ENCODE results near the gene HGFAC. TPM values are rescaled to one million over a fixed set of nuclear protein-coding genes. Genes with fewer than 3 reads are reported as not detected.

Gene HGFAC
- not detected in 2 replicates for total RNA-seq

DNA sequence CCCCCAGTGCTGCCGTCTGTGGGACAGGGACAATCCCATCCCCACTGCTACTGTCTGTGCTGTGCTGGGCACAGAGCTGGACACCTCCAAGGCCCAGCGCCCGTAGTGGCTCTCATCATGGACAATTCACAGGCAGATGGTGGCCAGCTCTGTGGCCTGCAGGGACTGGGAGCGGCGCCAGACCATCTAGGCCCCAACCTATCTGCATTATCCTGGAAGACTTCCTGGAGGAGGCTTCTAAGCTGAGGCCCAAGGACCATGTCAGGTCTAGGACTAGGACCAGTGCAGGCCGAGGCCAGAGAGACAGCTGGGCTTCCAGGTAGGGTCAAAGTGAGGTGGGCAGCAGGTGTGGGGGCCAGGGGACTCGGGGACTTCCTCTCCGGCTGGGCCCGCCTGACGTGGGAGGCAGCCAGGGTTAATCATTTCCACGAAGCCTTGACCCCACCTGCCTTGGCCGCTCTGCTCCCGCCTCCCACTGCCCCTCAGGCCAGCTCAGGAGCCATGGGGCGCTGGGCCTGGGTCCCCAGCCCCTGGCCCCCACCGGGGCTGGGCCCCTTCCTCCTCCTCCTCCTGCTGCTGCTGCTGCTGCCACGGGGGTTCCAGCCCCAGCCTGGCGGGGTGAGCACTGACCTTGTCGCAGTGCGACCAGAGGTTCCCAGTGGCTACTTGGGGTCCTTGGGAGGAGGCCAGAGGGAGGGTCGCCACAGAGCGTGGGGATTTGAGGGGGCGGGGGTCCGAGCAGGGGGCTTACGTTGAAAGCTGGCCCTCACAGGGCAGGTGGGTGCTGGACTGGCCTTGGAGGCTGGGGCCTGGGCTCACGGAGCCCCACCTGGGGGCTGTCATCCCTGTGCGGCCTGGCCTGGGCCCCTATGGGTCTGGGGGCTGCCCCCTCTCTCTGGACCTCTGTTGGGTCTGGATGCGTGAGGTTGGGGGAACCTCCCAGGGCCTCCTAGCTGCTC, at the start of gene HGFAC:
Gene HGFAC, plus strand, starts transcription at position 468 of the 959 bp plus-strand sequence. Its CDS starts 34 bp downstream, at position 502.

DNA sequence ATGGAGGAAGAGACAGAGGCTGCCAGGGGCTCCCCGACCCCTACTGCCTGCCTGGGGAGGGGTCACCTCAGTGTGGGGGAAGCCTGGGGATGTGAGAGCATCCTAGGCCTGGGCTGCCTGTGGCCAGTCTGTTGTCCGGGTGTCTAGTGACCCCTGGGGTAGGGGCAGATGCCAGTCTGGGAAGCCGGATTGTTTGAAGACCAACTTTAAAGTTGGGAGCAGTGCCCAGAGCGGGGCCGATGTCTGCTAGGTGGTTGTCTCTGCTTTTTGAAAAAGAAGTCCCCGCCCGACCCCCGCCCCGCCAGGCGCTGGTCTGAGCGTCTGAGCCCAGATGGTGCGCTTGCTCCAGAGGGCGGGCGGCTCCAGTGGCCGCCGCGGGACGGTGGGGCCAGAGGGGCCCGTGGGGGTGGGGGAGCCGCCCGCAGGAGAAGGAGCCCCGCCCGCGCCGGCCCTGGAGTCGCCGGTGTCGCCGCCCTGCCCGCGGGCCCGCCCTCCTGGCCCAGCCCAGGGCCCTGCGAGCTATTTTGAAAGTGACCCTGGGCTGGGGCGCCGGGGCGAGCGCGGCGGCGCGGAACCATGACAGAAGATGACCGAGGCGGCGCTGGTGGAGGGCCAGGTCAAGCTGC, 21.1 kb downstream of the HGFAC start, which contains the start of gene DOK7:
Gene DOK7, plus strand, starts transcription at position 517 of the 626 bp plus-strand sequence. Its CDS starts 70 bp downstream, at position 587.

Other genes starting within 250 kb of the HGFAC start
- gene MSANTD1, start 192.8 kb upstream of the HGFAC start, total RNA-seq, result 0.14 and 0.46 TPM in 2 replicates
- gene RGS12, start 148.9 kb upstream of the HGFAC start, total RNA-seq, result 55.4 and 70.9 TPM in 2 replicates
- 3.4 and 3.6 TPM in 2 replicates for gene DOK7, start 21.3 kb downstream of the HGFAC start, total RNA-seq
- 147 and 152 TPM in 2 replicates for gene LRPAP1, start 90.5 kb downstream of the HGFAC start, total RNA-seq

All from airway epithelial cell (primary cell).